HepG2 (cell line): ENCODE measurements around the gene ZKSCAN1. TPM values are rescaled to one million over a fixed set of nuclear protein-coding genes. Genes with fewer than 3 reads are reported as not detected.

Source experiments
- AGO1 ChIP-seq: fragments of 200-400 bp; formaldehyde crosslinking; IDR thresholded peaks from 2 replicates; pipeline ENCODE4 v1.6.1; 2017; ENCODE audit warnings: mild to moderate bottlenecking, low read depth, low read length, moderate library complexity; ENCODE audit not compliant: poor library complexity, severe bottlenecking
- DMTF1 ChIP-seq: sonication (generic); formaldehyde crosslinking; IDR thresholded peaks from 2 replicates; pipeline ENCODE4 v1.4.0; 2020; ENCODE audit warnings: mild to moderate bottlenecking, missing genetic modification reagents
- EHMT2 ChIP-seq: fragments of 200-600 bp; sonication (generic); IDR thresholded peaks from 2 replicates; pipeline ENCODE4 v1.7.0; 2017; ENCODE audit warnings: antibody characterized with exemption, low read depth, low read length, borderline replicate concordance
- FIP1L1 ChIP-seq: fragments of 200-400 bp; formaldehyde crosslinking; IDR thresholded peaks from 2 replicates; pipeline ENCODE4 v1.6.1; 2018; ENCODE audit warnings: low read depth, mild to moderate bottlenecking, low read length, moderate library complexity, borderline replicate concordance; ENCODE audit not compliant: insufficient read depth
- HMG20A ChIP-seq: IDR thresholded peaks from 2 replicates; pipeline ENCODE4 v1.6.1; 2016; ENCODE audit warnings: borderline replicate concordance
- ISL2 ChIP-seq: sonication (generic); formaldehyde crosslinking; IDR thresholded peaks from 2 replicates; pipeline ENCODE4 v1.5.0; 2020; ENCODE audit warnings: missing genetic modification reagents
- PAX8 ChIP-seq: sonication (generic); formaldehyde crosslinking; IDR thresholded peaks from 2 replicates; pipeline ENCODE4 v1.8.0; 2022; ENCODE audit warnings: mild to moderate bottlenecking, missing genetic modification reagents, borderline replicate concordance
- POGK ChIP-seq: sonication (generic); formaldehyde crosslinking; conservative IDR thresholded peaks from 2 replicates; pipeline ENCODE4 v1.8.0; 2022; ENCODE audit warnings: mild to moderate bottlenecking, moderate library complexity, missing genetic modification reagents
- SP1 ChIP-seq, 2 experiments: fragments of 450-650 bp in 1 of 2; sonication (generic) in 1 of 2; formaldehyde crosslinking in 1 of 2; IDR thresholded peaks; 2 replicates each; pipeline versions ENCODE4 v1.4.0 to v1.6.1; 2016 to 2020; ENCODE audit warnings: missing genetic modification reagents in 1 of 2
- TGIF2 ChIP-seq: IDR thresholded peaks from 2 replicates; pipeline ENCODE4 v1.6.1; 2016; ENCODE audit warnings: control low read depth, missing compliant biosample characterization
- TOE1 ChIP-seq: sonication (generic); formaldehyde crosslinking; IDR thresholded peaks from 2 replicates; pipeline ENCODE4 v1.4.0; 2020; ENCODE audit warnings: mild to moderate bottlenecking, missing genetic modification reagents
- TRIM22 ChIP-seq: fragments of 450-650 bp; IDR thresholded peaks from 2 replicates; pipeline ENCODE4 v1.6.1; 2017
- YY1 ChIP-seq: IDR thresholded peaks from 2 replicates; pipeline ENCODE4 v1.6.1; 2011; ENCODE audit warnings: low read length, low read depth, moderate library complexity, mild to moderate bottlenecking; ENCODE audit not compliant: insufficient read depth, insufficient replicate concordance
- ZGPAT ChIP-seq: IDR thresholded peaks from 2 replicates; pipeline ENCODE4 v1.6.1; 2016; ENCODE audit warnings: mild to moderate bottlenecking
- ZIK1 ChIP-seq: sonication (generic); formaldehyde crosslinking; IDR thresholded peaks from 2 replicates; pipeline ENCODE4 v1.5.0; 2020; ENCODE audit warnings: mild to moderate bottlenecking, low read depth, missing genetic modification reagents, borderline replicate concordance
- ZNF574 ChIP-seq: sonication (generic); formaldehyde crosslinking; IDR thresholded peaks from 2 replicates; pipeline ENCODE4 v1.4.0; 2020; ENCODE audit warnings: missing genetic modification reagents
- ZNF672 ChIP-seq: sonication (generic); formaldehyde crosslinking; IDR thresholded peaks from 2 replicates; pipeline ENCODE4 v1.8.1; 2022; ENCODE audit warnings: missing genetic modification reagents
- ZNF839 ChIP-seq: sonication (generic); formaldehyde crosslinking; IDR thresholded peaks from 2 replicates; pipeline ENCODE4 v1.4.0; 2020; ENCODE audit warnings: missing genetic modification reagents, mild to moderate bottlenecking, borderline replicate concordance
- polyA plus RNA-seq, 8 experiments: library from polyadenylated mRNA; depleted of rRNA in 3 of 8; stranded (reverse) in 7 of 8; unstranded in 1 of 8; fragments of >200 nt; fragmentation: Illumina TruSeq in 4 of 8; extraction: Trizol in 4 of 8; gene quantifications; 2 replicates each; pipeline versions ENCODE4 v1.2.1 to v1.2.3, GENCODE V29; 2011 to 2016; ENCODE audit warnings: low read depth in 4 of 8, missing spikeins in 1 of 8, mixed read lengths in 1 of 8; ENCODE audit not compliant: insufficient read depth in 1 of 8
- total RNA-seq, 5 experiments: library from RNA; depleted of rRNA; stranded (reverse); fragments of >200 nt; fragmentation: Illumina TruSeq; extraction: Trizol; gene quantifications; 2 replicates each; pipeline ENCODE4 v1.2.3, GENCODE V29; 2016; ENCODE audit warnings: low read depth in 1 of 5

Gene ZKSCAN1
- total and polyA plus RNA-seq, 2 of the 13 experiments (the other 11 are each of a cell fraction or from before 2014, with no cell fraction given): 46.4 to 60.6 TPM

GRCh38 chr7:100003711-100004661 lies 11.4 kb upstream of the ZKSCAN1 start (continued):
- TF ChIP-seq POGK (CRISPR knock-in tag) (peak; percentile 93), EHMT2 (no peak; the same call in 1 of the 2 replicates), FIP1L1 (peak; percentile 82; the same call in 1 of the 2 replicates), TGIF2 (CRISPR knock-in tag) (no peak), ZNF574 (peak; percentile 95), TRIM22 (no peak), ZNF839 (CRISPR knock-in tag) (no peak), ISL2 (CRISPR knock-in tag) (peak; percentile 89), ZNF672 (CRISPR knock-in tag) (no peak), HMG20A (CRISPR knock-in tag) (peak; percentile 91; the same call in 1 of the 2 replicates), AGO1 (no peak), ZIK1 (CRISPR knock-in tag) (no peak), SP1 (IDR thresholded peaks at IDR 0.05) (no peak), SP1 (CRISPR knock-in tag; IDR thresholded peaks at IDR 0.05) (no peak; the same call in 1 of the 2 replicates), DMTF1 (no peak), ZGPAT (CRISPR knock-in tag) (peak; percentile 97), PAX8 (CRISPR knock-in tag) (no peak), TOE1 (CRISPR knock-in tag) (no peak), YY1 (peak; percentile 80)
